HCT116 (cell line): ENCODE results near the gene SH3BP5L. TPM values are rescaled to one million over a fixed set of nuclear protein-coding genes. Genes with fewer than 3 reads are reported as not detected.

Source experiments
- ATAC-seq: fragments of 200-7000 bp; cut with Tn5 transposase; 2 replicates; pipeline ENCODE4 v1.9.1; 2020; ENCODE audit warnings: mild to moderate bottlenecking, moderate library complexity
- BruUV-seq: library from RNA; stranded (reverse); fragments of 400-500 nt; replicated peaks from 2 replicates; lab custom pipeline; 2021; lab: Mats Ljungman, UMichigan
- CTCF ChIA-PET: fragments of 300-600 bp; sonication (Branson Sonifier 250); formaldehyde crosslinking; loops from one replicate; lab custom pipeline; 2021; ENCODE audit warnings: antibody characterized with exemption; lab: Charles Lee
- POLR2A ChIA-PET: fragments of 300-600, 350-600 bp; sonication (Branson Sonifier 250); formaldehyde crosslinking; loops from one replicate; lab custom pipeline; 2021; ENCODE audit warnings: antibody characterized with exemption; lab: Charles Lee
- RAD21 ChIA-PET, 2 experiments: fragments of 300-600 bp; sonication (Branson Sonifier 250); formaldehyde crosslinking; loops; one replicate each; lab custom pipeline; 2023; ENCODE audit warnings: low total read pairs in 2 of 2; ENCODE audit not compliant: uncharacterized antibody in 2 of 2, unreplicated experiment in 2 of 2, low non-redundant PET in 1 of 2; lab: Charles Lee
- DNase-seq: peaks from one replicate; pipeline ENCODE4 v3.0.0-alpha.2; 2010; ENCODE audit warnings: low read depth, low spot score
- H2AFZ ChIP-seq: fragments of 200-600 bp; shearing (Covaris generic), sonication (generic); 2 replicates; pipeline ENCODE4 v1.6.1; 2017; ENCODE audit warnings: low read depth, mixed run types, mixed read lengths, antibody characterized with exemption, low read length; ENCODE audit not compliant: poor library complexity, severe bottlenecking
- H3K27ac ChIP-seq: 2 replicates; pipeline ENCODE4 v1.5.1; 2012; ENCODE audit warnings: low read depth, low read length
- H3K27me3 ChIP-seq: fragments of 200-600 bp; sonication (generic); 2 replicates; pipeline ENCODE4 v1.6.1; 2016; ENCODE audit warnings: mixed run types, low read length, mixed read lengths; ENCODE audit not compliant: insufficient read depth
- H3K36me3 ChIP-seq, 2 experiments: fragments of 200-500 bp in 1 of 2; fragments of 200-600 bp in 1 of 2; sonication (Bioruptor generic) in 1 of 2; sonication (generic) in 1 of 2; 2 replicates each; pipeline versions ENCODE4 v1.5.1 to v1.6.1; 2014 to 2016; ENCODE audit warnings: low read length in 2 of 2, inconsistent platforms in 1 of 2, mixed read lengths in 1 of 2, mixed run types in 1 of 2; ENCODE audit not compliant: insufficient read depth in 2 of 2, control insufficient read depth in 1 of 2
- H3K4me1 ChIP-seq, 2 experiments: fragments of 200-600 bp in 1 of 2; sonication (generic) in 1 of 2; 2 replicates each; pipeline versions ENCODE4 v1.5.1 to v1.6.1; 2012 to 2017; ENCODE audit warnings: low read length in 2 of 2, inconsistent platforms in 1 of 2, mild to moderate bottlenecking in 1 of 2, mixed read lengths in 1 of 2, mixed run types in 1 of 2, moderate library complexity in 1 of 2; ENCODE audit not compliant: insufficient read depth in 2 of 2, control insufficient read depth in 1 of 2
- H3K4me2 ChIP-seq: fragments of 200-600 bp; sonication (generic); 2 replicates; pipeline ENCODE4 v1.6.1; 2017; ENCODE audit warnings: mixed run types, low read length, mixed read lengths
- H3K4me3 ChIP-seq, 2 experiments: fragments of 200-600 bp in 1 of 2; sonication (generic) in 1 of 2; replicated peaks in 1 of 2; 2 replicates each; pipeline ENCODE4 v1.5.1; 2011 to 2016; ENCODE audit warnings: low read length in 2 of 2, control low read depth in 1 of 2, low read depth in 1 of 2, mild to moderate bottlenecking in 1 of 2, mixed read lengths in 1 of 2, mixed run types in 1 of 2
- H3K79me2 ChIP-seq: fragments of 200-600 bp; sonication (generic); 2 replicates; pipeline ENCODE4 v1.6.1; 2017; ENCODE audit warnings: mild to moderate bottlenecking, mixed run types, low read length, moderate library complexity, mixed read lengths; ENCODE audit not compliant: insufficient read depth
- H3K9ac ChIP-seq: fragments of 200-600 bp; sonication (generic); 2 replicates; pipeline ENCODE4 v1.6.1; 2016; ENCODE audit warnings: low read length, mixed read lengths
- H3K9me2 ChIP-seq: fragments of 200-600 bp; sonication (generic), shearing (Covaris generic); 2 replicates; pipeline ENCODE4 v1.6.1; 2017; ENCODE audit warnings: mixed run types, mild to moderate bottlenecking, moderate library complexity; ENCODE audit not compliant: insufficient read depth
- H3K9me3 ChIP-seq, 2 experiments: fragments of 200-500 bp in 1 of 2; fragments of 200-600 bp in 1 of 2; sonication (Bioruptor generic) in 1 of 2; sonication (generic) in 1 of 2; 2 replicates each; pipeline ENCODE4 v1.6.1; 2014 to 2017; ENCODE audit warnings: low read length in 2 of 2, mixed read lengths in 2 of 2, inconsistent platforms in 1 of 2, low read depth in 1 of 2, mild to moderate bottlenecking in 1 of 2, mixed run types in 1 of 2, moderate library complexity in 1 of 2; ENCODE audit not compliant: control insufficient read depth in 1 of 2, insufficient read depth in 1 of 2
- H4K20me1 ChIP-seq: fragments of 200-600 bp; sonication (generic), shearing (Covaris generic); 2 replicates; pipeline ENCODE4 v1.6.1; 2017; ENCODE audit warnings: mixed run types, mild to moderate bottlenecking, moderate library complexity; ENCODE audit not compliant: insufficient read depth
- CBX3 ChIP-seq: IDR thresholded peaks from 2 replicates; pipeline ENCODE4 v1.6.1; 2012; ENCODE audit warnings: low read depth
- EZH2 ChIP-seq: fragments of 200-600 bp; sonication (generic); IDR thresholded peaks from 2 replicates; pipeline ENCODE4 v1.6.1; 2017; ENCODE audit warnings: antibody characterized with exemption, mixed run types
- JUND ChIP-seq: IDR thresholded peaks from 2 replicates; pipeline ENCODE4 v1.6.1; 2012
- MAX ChIP-seq: IDR thresholded peaks from 2 replicates; pipeline ENCODE4 v1.6.1; 2012
- POLR2AphosphoS5 ChIP-seq: IDR thresholded peaks from 2 replicates; pipeline ENCODE4 v1.6.1; 2011; ENCODE audit warnings: mild to moderate bottlenecking, low read depth, low read length, moderate library complexity
- RAD21 ChIP-seq: IDR thresholded peaks from 2 replicates; pipeline ENCODE4 v1.6.1; 2012; ENCODE audit warnings: low read depth, mild to moderate bottlenecking
- SIN3A ChIP-seq: IDR thresholded peaks from 2 replicates; pipeline ENCODE4 v1.6.1; 2012; ENCODE audit warnings: low read depth
- TCF7L2 ChIP-seq: IDR thresholded peaks from 2 replicates; pipeline ENCODE4 v1.7.0; 2011; ENCODE audit warnings: borderline replicate concordance, inconsistent platforms; ENCODE audit not compliant: insufficient read depth, insufficient read length; ENCODE audit errors: extremely low read depth
- intact Hi-C: fragments of 100-400 bp; cut with micrococcal nuclease; formaldehyde crosslinking; loops from 2 replicates; pipeline ENCODE4 v1.10.0; 2022
- total RNA-seq: library from RNA; stranded (reverse); gene quantifications from one replicate; pipeline ENCODE4 v1.2.1, GENCODE V29; 2021; ENCODE audit not compliant: unreplicated experiment
- TF ChIP-seq, protein P1 (sequence below), 3 experiments: fragments of 200-600 bp in 1 of 3; sonication (generic) in 1 of 3; IDR thresholded peaks in 2 of 3; conservative IDR thresholded peaks in 1 of 3; 2 replicates each; pipeline ENCODE4 v1.5.1; 2012 to 2017; ENCODE audit warnings: low read depth in 2 of 3, low read length in 2 of 3, antibody characterized with exemption in 1 of 3, borderline replicate concordance in 1 of 3, control low read depth in 1 of 3, mild to moderate bottlenecking in 1 of 3, mixed read lengths in 1 of 3, mixed run types in 1 of 3, moderate library complexity in 1 of 3; ENCODE audit not compliant: insufficient read depth in 1 of 3

SH3BP5L gene
- total RNA-seq, 1 experiment from 2014 or later, result 22.3 TPM

DNA sequence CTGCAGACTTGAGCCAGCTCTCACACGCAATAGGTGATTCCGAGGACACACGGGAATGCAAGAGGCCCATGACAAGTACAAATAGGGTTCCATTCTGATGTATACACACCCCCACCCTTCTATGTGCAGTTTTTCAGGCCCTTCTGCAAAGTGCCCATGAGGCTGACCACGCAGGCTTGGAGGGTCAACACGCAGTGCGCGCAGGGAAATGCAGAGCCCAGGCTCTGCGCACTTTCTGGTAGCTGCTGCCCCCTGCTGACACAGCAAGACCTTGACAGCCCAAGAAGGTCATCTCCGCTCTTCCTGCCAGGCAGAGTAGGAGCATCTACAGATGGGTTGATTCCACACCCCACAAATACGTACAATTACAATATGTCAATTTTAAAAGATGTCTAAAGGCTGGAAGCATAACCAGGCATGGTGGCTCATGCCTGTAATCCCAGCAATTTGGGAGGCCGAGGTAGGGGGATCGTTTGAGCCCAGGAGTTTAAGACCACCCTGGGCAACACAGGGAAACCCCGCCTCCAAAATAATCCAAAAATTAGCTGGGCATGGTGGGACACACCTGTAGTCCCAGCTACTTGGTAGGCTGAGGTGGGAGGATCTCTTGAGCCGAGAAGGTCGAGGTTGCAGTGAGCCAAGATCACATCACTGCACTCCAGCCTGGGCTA, 18.5 kb downstream of the SH3BP5L start:
- CTCF ChIA-PET, result interaction anchor here (0.8 to 1.3 kb wide), 2 partner anchors 101 to 102 kb away, joined by 3 read pairs; no protein-coding TSS in a partner anchor
- RAD21 ChIA-PET, result no interaction called here
- Histone ChIP-seq H3K27ac (no peak overlapping the region), H3K9ac (no peak overlapping the region), H3K9me2 (no peaks in the 10 kb centered on the region), H3K4me3 (no peak overlapping the region), H3K79me2 (no peaks in the 10 kb centered on the region), H3K27me3 (no peaks in the 10 kb centered on the region), H3K4me1 (no peaks in the 10 kb centered on the region), H2AFZ (no peak overlapping the region), H3K36me3 (peaks cover 0 to 2% of the 10 kb centered on the region in 2 experiments; a peak in 1 of 4 replicates), H3K4me2 (no peak overlapping the region), H3K9me3 (no peaks in the 10 kb centered on the region), H4K20me1 (no peaks in the 10 kb centered on the region)
- peak; percentile 4 for DNase-seq
- TF ChIP-seq, protein P1, sequence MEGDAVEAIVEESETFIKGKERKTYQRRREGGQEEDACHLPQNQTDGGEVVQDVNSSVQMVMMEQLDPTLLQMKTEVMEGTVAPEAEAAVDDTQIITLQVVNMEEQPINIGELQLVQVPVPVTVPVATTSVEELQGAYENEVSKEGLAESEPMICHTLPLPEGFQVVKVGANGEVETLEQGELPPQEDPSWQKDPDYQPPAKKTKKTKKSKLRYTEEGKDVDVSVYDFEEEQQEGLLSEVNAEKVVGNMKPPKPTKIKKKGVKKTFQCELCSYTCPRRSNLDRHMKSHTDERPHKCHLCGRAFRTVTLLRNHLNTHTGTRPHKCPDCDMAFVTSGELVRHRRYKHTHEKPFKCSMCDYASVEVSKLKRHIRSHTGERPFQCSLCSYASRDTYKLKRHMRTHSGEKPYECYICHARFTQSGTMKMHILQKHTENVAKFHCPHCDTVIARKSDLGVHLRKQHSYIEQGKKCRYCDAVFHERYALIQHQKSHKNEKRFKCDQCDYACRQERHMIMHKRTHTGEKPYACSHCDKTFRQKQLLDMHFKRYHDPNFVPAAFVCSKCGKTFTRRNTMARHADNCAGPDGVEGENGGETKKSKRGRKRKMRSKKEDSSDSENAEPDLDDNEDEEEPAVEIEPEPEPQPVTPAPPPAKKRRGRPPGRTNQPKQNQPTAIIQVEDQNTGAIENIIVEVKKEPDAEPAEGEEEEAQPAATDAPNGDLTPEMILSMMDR (IDR thresholded peaks at IDR 0.05 in 2 of 3, conservative IDR thresholded peaks at IDR 0.05 in 1 of 3; ENCODE audit: borderline replicate concordance in 1 of 3, insufficient read depth in 1 of 3, low read depth in 2 of 3, low read length in 2 of 3), result peak; percentile 67 to 84 (median 77)
- 0 out of 2 replicates have a peak, but pooled peaks have one; percentile 20 for TF ChIP-seq CBX3
- no peak for TF ChIP-seq MAX
- TF ChIP-seq TCF7L2, result no peak
- no peak for TF ChIP-seq POLR2AphosphoS5
- TF ChIP-seq EZH2, result no peak
- no peak for TF ChIP-seq JUND
- TF ChIP-seq RAD21, result peak; percentile 86
- no peak for TF ChIP-seq SIN3A
- no TSS peak for BruUV-seq
- POLR2A ChIA-PET, result no interaction called here
- ATAC-seq, result peak; percentile 94
- intact Hi-C loops, result loop anchor here (1.0 to 5.0 kb wide), 3 partner anchors 111 to 1125 kb away; no protein-coding TSS in a partner anchor
